Breast epithelium (tissue), 3 donors: ENCODE results near the gene UBE3B.

ENCODE experiments used
- POLR2A ChIP-seq: fragments of 450-650 bp; IDR thresholded peaks from one replicate; pipeline ENCODE4 v1.6.1; 2016; ENCODE audit warnings: antibody characterized with exemption, mild to moderate bottlenecking, moderate library complexity
- POLR2AphosphoS5 ChIP-seq, 3 donors: sonication (generic); formaldehyde crosslinking; IDR thresholded peaks; one replicate each; pipeline ENCODE4 v1.6.1; 2017; ENCODE audit warnings: antibody characterized with exemption in 3 of 3
- TF ChIP-seq, protein P1 (sequence below), 3 donors: fragments of 450-650 bp; IDR thresholded peaks; one replicate each; pipeline ENCODE4 v1.5.1; 2016 to 2017; ENCODE audit warnings: antibody characterized with exemption in 3 of 3, mild to moderate bottlenecking in 3 of 3, moderate library complexity in 3 of 3

DNA sequence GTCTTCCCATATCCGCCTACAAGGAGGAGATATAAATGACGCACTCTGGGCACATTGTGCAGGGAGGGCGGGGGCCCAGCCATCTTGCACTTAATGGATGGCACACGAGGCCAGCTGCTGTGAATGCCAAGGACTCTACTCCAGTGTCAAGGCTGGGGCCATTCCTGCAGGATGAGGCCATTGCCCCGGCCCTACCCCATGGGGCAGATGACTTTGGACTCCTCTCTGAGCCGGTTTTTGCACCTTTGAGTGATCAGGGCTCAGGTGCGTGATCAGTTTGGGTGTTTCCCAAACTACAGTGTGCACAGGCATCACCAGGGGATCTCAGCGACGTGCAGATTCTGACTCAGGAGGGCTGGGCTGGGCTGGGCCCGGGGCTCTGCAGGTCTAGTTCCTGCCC, 79.8 kb downstream of the UBE3B start:
- TF ChIP-seq, protein P1, sequence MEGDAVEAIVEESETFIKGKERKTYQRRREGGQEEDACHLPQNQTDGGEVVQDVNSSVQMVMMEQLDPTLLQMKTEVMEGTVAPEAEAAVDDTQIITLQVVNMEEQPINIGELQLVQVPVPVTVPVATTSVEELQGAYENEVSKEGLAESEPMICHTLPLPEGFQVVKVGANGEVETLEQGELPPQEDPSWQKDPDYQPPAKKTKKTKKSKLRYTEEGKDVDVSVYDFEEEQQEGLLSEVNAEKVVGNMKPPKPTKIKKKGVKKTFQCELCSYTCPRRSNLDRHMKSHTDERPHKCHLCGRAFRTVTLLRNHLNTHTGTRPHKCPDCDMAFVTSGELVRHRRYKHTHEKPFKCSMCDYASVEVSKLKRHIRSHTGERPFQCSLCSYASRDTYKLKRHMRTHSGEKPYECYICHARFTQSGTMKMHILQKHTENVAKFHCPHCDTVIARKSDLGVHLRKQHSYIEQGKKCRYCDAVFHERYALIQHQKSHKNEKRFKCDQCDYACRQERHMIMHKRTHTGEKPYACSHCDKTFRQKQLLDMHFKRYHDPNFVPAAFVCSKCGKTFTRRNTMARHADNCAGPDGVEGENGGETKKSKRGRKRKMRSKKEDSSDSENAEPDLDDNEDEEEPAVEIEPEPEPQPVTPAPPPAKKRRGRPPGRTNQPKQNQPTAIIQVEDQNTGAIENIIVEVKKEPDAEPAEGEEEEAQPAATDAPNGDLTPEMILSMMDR (IDR thresholded peaks at IDR 0.05): no peak
- TF ChIP-seq POLR2A (no peak), POLR2AphosphoS5 (IDR thresholded peaks at IDR 0.05) (no peak)
